Fibroblast of lung (primary cell): ENCODE results near the gene SYT17. TPM values are rescaled to one million over a fixed set of nuclear protein-coding genes. Genes with fewer than 3 reads are reported as not detected.

Experiments used
- DNase-seq, 2 donors: peaks; one replicate each; pipeline versions ENCODE4 v3.0.0 to v3.0.0-alpha.2; 2010; ENCODE audit warnings: low read depth in 2 of 2
- H2AFZ ChIP-seq: 2 replicates; pipeline ENCODE4 v1.5.1; 2012; ENCODE audit warnings: low read length, control low read depth, inconsistent platforms
- H3K27ac ChIP-seq: 2 replicates; pipeline ENCODE4 v1.5.1; 2011; ENCODE audit warnings: low read length, control low read depth; ENCODE audit not compliant: insufficient read depth
- H3K27me3 ChIP-seq: 2 replicates; pipeline ENCODE4 v1.5.1; 2011; ENCODE audit warnings: mild to moderate bottlenecking, low read length; ENCODE audit not compliant: control insufficient read depth, insufficient read depth
- H3K36me3 ChIP-seq: 2 replicates; pipeline ENCODE4 v1.5.1; 2011; ENCODE audit warnings: low read length; ENCODE audit not compliant: control insufficient read depth, insufficient read depth
- H3K4me1 ChIP-seq: 2 replicates; pipeline ENCODE4 v1.5.1; 2011; ENCODE audit warnings: low read length; ENCODE audit not compliant: control insufficient read depth, insufficient read depth; ENCODE audit errors: extremely low read depth
- H3K4me2 ChIP-seq: 2 replicates; pipeline ENCODE4 v1.5.1; 2011; ENCODE audit warnings: low read length, control low read depth; ENCODE audit not compliant: insufficient read depth; ENCODE audit errors: extremely low read depth
- H3K4me3 ChIP-seq, 4 experiments: fragments of 200-600 bp in 1 of 4; sonication (generic) in 1 of 4; replicated peaks in 1 of 4; 2 replicates each; pipeline ENCODE4 v1.5.1; 2011 to 2016; ENCODE audit warnings: low read length in 4 of 4, low read depth in 3 of 4, mild to moderate bottlenecking in 3 of 4, control low read depth in 2 of 4, inconsistent platforms in 1 of 4, mixed read lengths in 1 of 4; ENCODE audit not compliant: insufficient read depth in 1 of 4; ENCODE audit errors: control extremely low read depth in 1 of 4
- H3K79me2 ChIP-seq: 2 replicates; pipeline ENCODE4 v1.5.1; 2012; ENCODE audit warnings: mild to moderate bottlenecking, low read length, inconsistent platforms; ENCODE audit not compliant: control insufficient read depth, insufficient read depth
- H3K9ac ChIP-seq: 2 replicates; pipeline ENCODE4 v1.5.1; 2011; ENCODE audit warnings: mild to moderate bottlenecking, low read length, control low read depth; ENCODE audit not compliant: insufficient read depth
- H3K9me3 ChIP-seq: 2 replicates; pipeline ENCODE4 v1.5.1; 2012; ENCODE audit warnings: low read depth, low read length; ENCODE audit not compliant: control insufficient read depth, insufficient read depth
- H4K20me1 ChIP-seq: 2 replicates; pipeline ENCODE4 v1.5.1; 2011; ENCODE audit warnings: low read length; ENCODE audit not compliant: control insufficient read depth, insufficient read depth; ENCODE audit errors: extremely low read depth
- EZH2 ChIP-seq: IDR thresholded peaks from 2 replicates; pipeline ENCODE4 v1.5.1; 2012; ENCODE audit warnings: low read length, control low read depth, mild to moderate bottlenecking; ENCODE audit errors: missing control alignments
- polyA plus RNA-seq, 2 donors: library from polyadenylated mRNA; depleted of rRNA in 1 of 2; stranded (reverse) in 1 of 2; unstranded in 1 of 2; fragments of >200 nt; gene quantifications; 2 replicates each; pipeline ENCODE4 v1.2.1, GENCODE V29; 2011 to 2012; ENCODE audit warnings: missing spikeins in 1 of 2
- total RNA-seq: library from RNA; depleted of rRNA; stranded (reverse); fragments of >200 nt; gene quantifications from 2 replicates; pipeline ENCODE4 v1.2.1, GENCODE V29; 2014
- TF ChIP-seq, protein P1 (sequence below), 2 donors: IDR thresholded peaks in 1 of 2; conservative IDR thresholded peaks in 1 of 2; 1 replicate in 1 of 2; 2 replicates in 1 of 2; pipeline ENCODE4 v1.5.1; 2011 to 2012; ENCODE audit warnings: low read length in 2 of 2, control low read depth in 1 of 2, inconsistent platforms in 1 of 2, low read depth in 1 of 2, mild to moderate bottlenecking in 1 of 2

The SYT17 gene
- total and polyA plus RNA-seq, 2 donors (not counting 1 experiment from before 2014, with no cell fraction given) = 0.33 TPM; not detected in 1

DNA sequence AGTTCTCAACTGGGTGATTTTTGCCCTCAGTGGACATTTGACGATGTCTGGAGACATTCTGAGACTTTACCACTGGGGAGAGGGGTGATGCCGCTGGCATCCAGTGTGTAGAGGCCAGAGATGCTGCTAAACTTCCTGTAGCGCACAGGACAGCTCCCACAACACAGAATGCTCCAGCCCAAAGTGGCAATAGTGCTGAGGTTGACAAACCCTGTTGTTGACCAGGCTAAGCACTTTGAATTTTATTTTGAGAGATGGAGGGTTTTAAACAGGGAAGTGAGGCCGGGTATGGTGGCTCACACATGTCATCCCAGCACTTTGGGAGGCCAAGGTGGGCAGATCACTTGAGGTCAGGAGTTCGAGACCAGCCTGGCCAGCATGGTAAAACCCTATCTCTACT is 44.0 kb downstream of the SYT17 start:
- DNase-seq = no peak
- H3K4me3 ChIP-seq = no peak overlapping the region
- no peaks in the 10 kb centered on the region for H3K9me3 ChIP-seq
- H3K79me2 ChIP-seq = no peaks in the 10 kb centered on the region
- no peaks in the 10 kb centered on the region for H4K20me1 ChIP-seq
- H3K9ac ChIP-seq = no peak overlapping the region
- no peaks in the 10 kb centered on the region for H3K36me3 ChIP-seq
- TF ChIP-seq, protein P1, sequence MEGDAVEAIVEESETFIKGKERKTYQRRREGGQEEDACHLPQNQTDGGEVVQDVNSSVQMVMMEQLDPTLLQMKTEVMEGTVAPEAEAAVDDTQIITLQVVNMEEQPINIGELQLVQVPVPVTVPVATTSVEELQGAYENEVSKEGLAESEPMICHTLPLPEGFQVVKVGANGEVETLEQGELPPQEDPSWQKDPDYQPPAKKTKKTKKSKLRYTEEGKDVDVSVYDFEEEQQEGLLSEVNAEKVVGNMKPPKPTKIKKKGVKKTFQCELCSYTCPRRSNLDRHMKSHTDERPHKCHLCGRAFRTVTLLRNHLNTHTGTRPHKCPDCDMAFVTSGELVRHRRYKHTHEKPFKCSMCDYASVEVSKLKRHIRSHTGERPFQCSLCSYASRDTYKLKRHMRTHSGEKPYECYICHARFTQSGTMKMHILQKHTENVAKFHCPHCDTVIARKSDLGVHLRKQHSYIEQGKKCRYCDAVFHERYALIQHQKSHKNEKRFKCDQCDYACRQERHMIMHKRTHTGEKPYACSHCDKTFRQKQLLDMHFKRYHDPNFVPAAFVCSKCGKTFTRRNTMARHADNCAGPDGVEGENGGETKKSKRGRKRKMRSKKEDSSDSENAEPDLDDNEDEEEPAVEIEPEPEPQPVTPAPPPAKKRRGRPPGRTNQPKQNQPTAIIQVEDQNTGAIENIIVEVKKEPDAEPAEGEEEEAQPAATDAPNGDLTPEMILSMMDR (conservative IDR thresholded peaks at IDR 0.05 in 1 of 2, IDR thresholded peaks at IDR 0.05 in 1 of 2; ENCODE audit: low read depth in 1 of 2, low read length in 2 of 2) = no peak
- TF ChIP-seq EZH2 = no peak
- no peak overlapping the region for H3K4me2 ChIP-seq
- H2AFZ ChIP-seq = no peak overlapping the region
- no peak overlapping the region for H3K27ac ChIP-seq
- no peaks in the 10 kb centered on the region for H3K27me3 ChIP-seq
- H3K4me1 ChIP-seq = no peaks in the 10 kb centered on the region

DNA sequence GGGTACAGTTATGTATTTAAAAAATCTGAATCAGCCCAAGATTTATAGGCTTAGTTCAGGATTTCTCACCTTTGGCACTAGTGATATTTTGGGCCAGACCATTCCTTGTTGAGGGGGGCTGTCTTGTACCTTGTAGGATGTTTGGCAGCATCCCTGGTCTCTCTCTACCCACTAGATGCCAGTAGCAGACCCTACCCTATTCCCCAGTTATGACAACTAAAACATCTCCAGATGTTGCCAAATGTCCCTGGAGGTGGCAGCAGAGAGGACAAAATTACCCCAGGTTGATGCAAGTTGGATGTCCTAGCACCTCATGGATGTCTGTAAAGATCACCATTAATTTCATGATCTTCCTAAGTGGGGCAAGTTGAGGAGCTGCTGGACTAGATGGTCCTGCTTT is 45.8 kb downstream of the SYT17 start:
- no peaks in the 10 kb centered on the region for H3K9me3 ChIP-seq
- no peak for TF ChIP-seq EZH2
- TF ChIP-seq, protein P1 (conservative IDR thresholded peaks at IDR 0.05 in 1 of 2, IDR thresholded peaks at IDR 0.05 in 1 of 2; ENCODE audit: low read depth in 1 of 2, low read length in 2 of 2) = no peak
- H4K20me1 ChIP-seq = no peaks in the 10 kb centered on the region
- no peak overlapping the region for H3K27ac ChIP-seq
- H2AFZ ChIP-seq = no peak overlapping the region
- no peak overlapping the region for H3K4me3 ChIP-seq
- DNase-seq = no peak
- no peaks in the 10 kb centered on the region for H3K4me1 ChIP-seq
- H3K9ac ChIP-seq = no peak overlapping the region
- no peaks in the 10 kb centered on the region for H3K36me3 ChIP-seq
- no peaks in the 10 kb centered on the region for H3K79me2 ChIP-seq
- H3K4me2 ChIP-seq = no peak overlapping the region
- H3K27me3 ChIP-seq = no peaks in the 10 kb centered on the region

GRCh38 chr16:19215705-19216104 is 47.7 kb downstream of the SYT17 start:
- DNase-seq = no peak
- H3K9me3 ChIP-seq = no peaks in the 10 kb centered on the region
- no peaks in the 10 kb centered on the region for H3K27me3 ChIP-seq
- no peak overlapping the region for H3K9ac ChIP-seq
- no peaks in the 10 kb centered on the region for H4K20me1 ChIP-seq
- H3K4me1 ChIP-seq = no peaks in the 10 kb centered on the region
- H3K79me2 ChIP-seq = no peaks in the 10 kb centered on the region
- no peaks in the 10 kb centered on the region for H3K36me3 ChIP-seq
- no peak overlapping the region for H3K27ac ChIP-seq
- H3K4me2 ChIP-seq = no peak overlapping the region
- no peak overlapping the region for H2AFZ ChIP-seq
- H3K4me3 ChIP-seq = no peak overlapping the region
- TF ChIP-seq, protein P1 (conservative IDR thresholded peaks at IDR 0.05 in 1 of 2, IDR thresholded peaks at IDR 0.05 in 1 of 2; ENCODE audit: low read depth in 1 of 2, low read length in 2 of 2) = no peak
- no peak for TF ChIP-seq EZH2
